GM06990 (cell line): ENCODE data around the gene ULK4.

Source experiments
- DNase-seq: peaks from one replicate; pipeline ENCODE4 v3.0.0-alpha.2; 2011; ENCODE audit not compliant: insufficient read length; ENCODE audit errors: extremely low read depth
- H3K27me3 ChIP-seq: replicated peaks from 2 replicates; pipeline ENCODE4 v1.6.0; 2011; ENCODE audit warnings: low read length; ENCODE audit not compliant: control insufficient read depth, insufficient read depth
- H3K36me3 ChIP-seq: 2 replicates; pipeline ENCODE4 v1.5.1; 2011; ENCODE audit warnings: low read length; ENCODE audit not compliant: control insufficient read depth, insufficient read depth
- H3K4me3 ChIP-seq: replicated peaks from 2 replicates; pipeline ENCODE4 v1.5.1; 2011; ENCODE audit warnings: low read depth, mild to moderate bottlenecking, control low read depth, low read length
- CTCF ChIP-seq: IDR thresholded peaks from 2 replicates; pipeline ENCODE4 v1.5.1; 2011; ENCODE audit warnings: low read length, control low read depth, mild to moderate bottlenecking, inconsistent platforms; ENCODE audit not compliant: insufficient read depth, poor library complexity, severe bottlenecking

ULK4 gene

GRCh38 chr3:41430391-41430790 is 531.5 kb downstream of the ULK4 start:
- Histone ChIP-seq H3K36me3 (no peaks in the 10 kb centered on the region), H3K4me3 (no peak overlapping the region), H3K27me3 (no peaks in the 10 kb centered on the region)
- TF ChIP-seq CTCF: no peak
- no peak for DNase-seq

- H3K4me3 ChIP-seq: no peak overlapping the region
- H3K36me3 ChIP-seq: no peaks in the 10 kb centered on the region
- H3K27me3 ChIP-seq: no peaks in the 10 kb centered on the region
- TF ChIP-seq CTCF: no peak
- DNase-seq: no peak
Measured at GRCh38 chr3:41426485-41426884, 535.4 kb downstream of the ULK4 start.

- TF ChIP-seq CTCF: no peak
- Histone ChIP-seq H3K4me3 (no peak overlapping the region), H3K36me3 (no peaks in the 10 kb centered on the region), H3K27me3 (no peaks in the 10 kb centered on the region)
- no peak for DNase-seq
Measured at GRCh38 chr3:41424543-41425300, 537.2 kb downstream of the ULK4 start.

GRCh38 chr3:41419809-41420208 is 542.1 kb downstream of the ULK4 start:
- DNase-seq: no peak
- H3K27me3 ChIP-seq: no peaks in the 10 kb centered on the region
- no peak for TF ChIP-seq CTCF

GRCh38 chr3:41418961-41419691 is 542.8 kb downstream of the ULK4 start:
- Histone ChIP-seq H3K36me3 (no peaks in the 10 kb centered on the region), H3K4me3 (no peak overlapping the region), H3K27me3 (no peaks in the 10 kb centered on the region)
- TF ChIP-seq CTCF: no peak
- no peak for DNase-seq

More at GRCh38 chr3:41419809-41420208, 542.1 kb downstream of the ULK4 start:
- no peaks in the 10 kb centered on the region for H3K36me3 ChIP-seq
- no peak overlapping the region for H3K4me3 ChIP-seq
